DND-41 (cell line): Measurements from ENCODE around the gene CTNNAL1.

Experiments used
- ATAC-seq: fragments of 200-7000 bp; cut with Tn5 transposase; 3 replicates; pipeline ENCODE4 v1.9.1; 2021; ENCODE audit warnings: low read depth; ENCODE audit not compliant: insufficient read depth
- DNase-seq: peaks from one replicate; pipeline ENCODE4 v3.0.0-alpha.2; 2020
- H2AFZ ChIP-seq: 2 replicates; pipeline ENCODE4 v1.6.0; 2012; ENCODE audit warnings: low read depth, low read length
- H3K27ac ChIP-seq: 2 replicates; pipeline ENCODE4 v1.5.1; 2012; ENCODE audit warnings: low read length, inconsistent platforms
- H3K27me3 ChIP-seq: fragments of 200-600 bp; sonication (generic); 2 replicates; pipeline ENCODE4 v1.6.0; 2012; ENCODE audit warnings: low read length, mild to moderate bottlenecking, inconsistent platforms; ENCODE audit not compliant: insufficient read depth, poor library complexity
- H3K36me3 ChIP-seq: 2 replicates; pipeline ENCODE4 v1.5.1; 2012; ENCODE audit warnings: low read length, inconsistent platforms; ENCODE audit not compliant: insufficient read depth
- H3K4me1 ChIP-seq: 2 replicates; pipeline ENCODE4 v1.5.1; 2012; ENCODE audit warnings: mild to moderate bottlenecking, low read length; ENCODE audit not compliant: insufficient read depth
- H3K4me2 ChIP-seq: 2 replicates; pipeline ENCODE4 v1.6.0; 2012; ENCODE audit warnings: mild to moderate bottlenecking, moderate library complexity, low read length, inconsistent platforms; ENCODE audit not compliant: insufficient read depth
- H3K4me3 ChIP-seq, 2 experiments: fragments of 200-600 bp in 1 of 2; shearing (Covaris generic) in 1 of 2; 2 replicates each; pipeline ENCODE4 v1.5.1; 2012 to 2016; ENCODE audit warnings: inconsistent platforms in 2 of 2, low read length in 2 of 2, mild to moderate bottlenecking in 2 of 2, low read depth in 1 of 2, moderate library complexity in 1 of 2
- H3K79me2 ChIP-seq: 2 replicates; pipeline ENCODE4 v1.6.0; 2012; ENCODE audit warnings: low read length, inconsistent platforms; ENCODE audit not compliant: insufficient read depth
- H3K9ac ChIP-seq: 2 replicates; pipeline ENCODE4 v1.6.0; 2012; ENCODE audit warnings: low read depth, mild to moderate bottlenecking, inconsistent platforms, low read length, moderate library complexity
- H3K9me3 ChIP-seq: 2 replicates; pipeline ENCODE4 v1.5.1; 2012; ENCODE audit warnings: low read length, moderate library complexity, mild to moderate bottlenecking, inconsistent platforms; ENCODE audit not compliant: insufficient read depth, severe bottlenecking
- H4K20me1 ChIP-seq: 2 replicates; pipeline ENCODE4 v1.6.0; 2012; ENCODE audit warnings: low read length; ENCODE audit not compliant: insufficient read depth
- CTCF ChIP-seq: IDR thresholded peaks from 2 replicates; pipeline ENCODE4 v1.5.1; 2012; ENCODE audit warnings: borderline replicate concordance, low read length, moderate library complexity, mild to moderate bottlenecking; ENCODE audit not compliant: poor library complexity, severe bottlenecking; ENCODE audit errors: extremely low read depth
- EZH2 ChIP-seq: IDR thresholded peaks from 3 replicates; pipeline ENCODE4 v1.6.1; 2012; ENCODE audit warnings: borderline replicate concordance, low read depth, mild to moderate bottlenecking, moderate library complexity, low read length, inconsistent platforms; ENCODE audit not compliant: severe bottlenecking

The CTNNAL1 gene

GRCh38 chr9:109030426-109030825 lies 17.1 kb upstream of the CTNNAL1 start:
- no peak for ATAC-seq
- no peak overlapping the region for H3K4me2 ChIP-seq

DNA sequence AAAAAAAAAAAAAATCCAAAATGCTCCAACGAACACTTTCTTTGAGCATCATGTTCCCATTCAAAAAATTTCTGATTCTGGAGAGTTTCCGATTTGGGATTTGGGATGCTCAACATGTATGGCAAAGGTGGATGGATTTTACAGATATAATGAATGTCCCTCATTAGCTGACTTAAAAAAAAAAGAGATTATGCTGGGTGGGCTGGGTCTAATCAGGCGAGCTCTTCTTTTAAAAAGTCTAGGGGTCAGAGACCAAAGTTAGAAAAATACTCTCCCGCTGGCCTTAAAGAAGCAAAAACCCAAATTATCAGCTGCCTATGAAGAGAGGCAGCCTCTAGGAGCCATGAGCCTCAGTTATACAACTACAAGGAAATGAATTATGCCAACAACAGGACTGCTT lies 15.2 kb upstream of the CTNNAL1 start:
- H3K9me3 ChIP-seq: no peaks in the 10 kb centered on the region
- peaks cover 4% of the 10 kb centered on the region; the same call in 1 of the 2 replicates for H4K20me1 ChIP-seq
- H3K36me3 ChIP-seq: peaks cover 71% of the 10 kb centered on the region
- peaks cover 32% of the 10 kb centered on the region for H3K79me2 ChIP-seq
- no peaks in the 10 kb centered on the region for H3K27me3 ChIP-seq
- no peaks in the 10 kb centered on the region for H3K4me1 ChIP-seq
- H3K4me3 ChIP-seq: no peak overlapping the region
- DNase-seq (no peak), ATAC-seq (no peak)
- no peak overlapping the region for H3K27ac ChIP-seq
- TF ChIP-seq CTCF (no peak), EZH2 (no peak)
- H3K9ac ChIP-seq: no peak overlapping the region
- H2AFZ ChIP-seq: no peak overlapping the region
- no peak overlapping the region for H3K4me2 ChIP-seq

More at GRCh38 chr9:109030426-109030825, 17.1 kb upstream of the CTNNAL1 start:
- no peaks in the 10 kb centered on the region for H3K27me3 ChIP-seq
- no peak for TF ChIP-seq CTCF
- no peak for TF ChIP-seq EZH2
- no peak overlapping the region for H3K27ac ChIP-seq
- no peaks in the 10 kb centered on the region for H3K9me3 ChIP-seq
- peaks cover 77% of the 10 kb centered on the region for H3K36me3 ChIP-seq
- H2AFZ ChIP-seq: no peak overlapping the region
- H3K4me3 ChIP-seq: no peak overlapping the region
- no peak overlapping the region for H3K9ac ChIP-seq
- no peaks in the 10 kb centered on the region for H3K4me1 ChIP-seq
- DNase-seq: no peak
- peaks cover 23% of the 10 kb centered on the region for H3K79me2 ChIP-seq
- peaks cover 4% of the 10 kb centered on the region; the same call in 1 of the 2 replicates for H4K20me1 ChIP-seq

DNA sequence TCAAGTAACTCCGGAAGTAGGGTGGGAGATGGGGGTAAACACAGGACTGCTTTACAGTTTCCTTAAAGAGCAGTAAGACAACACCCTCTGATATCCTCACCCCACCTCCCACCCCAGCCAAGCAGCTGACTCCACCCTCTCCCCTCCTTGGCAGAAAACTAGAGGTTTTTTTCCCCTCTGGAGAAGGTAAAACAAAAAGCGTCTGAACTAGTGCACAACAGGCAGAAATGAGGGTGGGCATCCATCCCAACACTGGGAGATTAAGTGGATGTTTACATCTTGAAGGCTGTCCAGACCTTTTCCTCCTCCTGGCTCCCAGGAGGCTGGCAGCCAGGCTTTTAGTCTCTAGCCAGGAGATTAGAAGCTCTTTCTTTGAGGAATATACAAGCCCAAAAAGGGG lies 13.9 kb upstream of the CTNNAL1 start:
- Histone ChIP-seq H3K9me3 (no peaks in the 10 kb centered on the region), H3K36me3 (peaks cover 61% of the 10 kb centered on the region), H3K4me1 (no peaks in the 10 kb centered on the region), H3K27ac (no peak overlapping the region), H2AFZ (no peak overlapping the region), H3K4me2 (no peak overlapping the region), H3K9ac (no peak overlapping the region), H3K27me3 (no peaks in the 10 kb centered on the region), H3K4me3 (no peak overlapping the region), H3K79me2 (peaks cover 32% of the 10 kb centered on the region), H4K20me1 (no peaks in the 10 kb centered on the region)
- no peak for ATAC-seq
- no peak for DNase-seq
- no peak for TF ChIP-seq CTCF
- TF ChIP-seq EZH2: no peak

GRCh38 chr9:109026306-109026705 lies 13.0 kb upstream of the CTNNAL1 start:
- Histone ChIP-seq H3K9ac (no peak overlapping the region), H3K27ac (no peak overlapping the region), H2AFZ (no peak overlapping the region), H3K4me2 (no peak overlapping the region), H3K27me3 (no peaks in the 10 kb centered on the region), H4K20me1 (no peaks in the 10 kb centered on the region), H3K4me1 (no peaks in the 10 kb centered on the region), H3K79me2 (peaks cover 29% of the 10 kb centered on the region), H3K4me3 (no peak overlapping the region), H3K36me3 (peaks cover 63% of the 10 kb centered on the region), H3K9me3 (no peaks in the 10 kb centered on the region)
- no peak for ATAC-seq
- no peak for DNase-seq
- TF ChIP-seq CTCF: no peak
- TF ChIP-seq EZH2: no peak
